Activated naive CD8-positive, alpha-beta T cell treated with anti-CD3 and anti-CD28 coated beads, Interleukin-2, amount 50 U/mL, for 16 hours (primary cell): ENCODE measurements around the gene LRRC4B.
"Not testable (repeated sequence)": the region's sequence is repeated elsewhere in the genome, so short reads cannot be mapped to it uniquely, and the experiment has no call there.

Source experiments
- DNase-seq: peaks from one replicate; pipeline ENCODE4 v3.0.0-alpha.2; 2020; ENCODE audit warnings: low read depth, low spot score

LRRC4B gene

DNA sequence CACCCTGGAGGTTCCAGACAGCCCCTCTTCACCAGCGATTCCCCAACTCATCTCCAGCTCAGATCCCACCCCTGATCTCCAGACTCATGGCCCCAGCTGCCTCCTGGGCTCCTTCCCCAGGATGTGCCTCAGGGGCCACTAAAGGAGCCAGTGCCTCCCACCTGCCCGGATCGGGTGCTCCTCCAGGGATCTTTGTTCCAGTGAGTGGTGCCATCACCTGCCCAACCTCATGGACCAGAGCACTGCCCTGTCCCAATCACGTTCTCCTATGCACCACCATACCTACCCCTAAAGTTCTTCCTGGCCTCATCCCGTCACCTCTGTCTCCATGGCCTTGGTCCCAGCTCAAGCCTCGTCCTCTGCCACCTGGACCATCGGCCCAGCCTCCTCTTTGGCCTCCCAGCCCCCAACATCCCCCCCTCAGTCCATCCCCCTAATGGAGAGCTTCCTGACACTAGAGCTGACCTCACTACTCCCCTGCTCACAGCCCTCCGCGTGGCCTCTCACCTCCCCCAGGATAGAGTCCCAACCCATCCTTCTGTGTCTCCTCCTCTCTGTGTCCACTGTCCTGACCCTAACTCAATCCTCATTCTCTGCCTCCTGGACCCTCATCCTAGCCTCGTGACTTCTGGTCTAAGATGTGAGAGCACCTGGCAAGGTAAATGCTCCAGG, 82.8 kb downstream of the LRRC4B start:
- DNase-seq = no peak

DNA sequence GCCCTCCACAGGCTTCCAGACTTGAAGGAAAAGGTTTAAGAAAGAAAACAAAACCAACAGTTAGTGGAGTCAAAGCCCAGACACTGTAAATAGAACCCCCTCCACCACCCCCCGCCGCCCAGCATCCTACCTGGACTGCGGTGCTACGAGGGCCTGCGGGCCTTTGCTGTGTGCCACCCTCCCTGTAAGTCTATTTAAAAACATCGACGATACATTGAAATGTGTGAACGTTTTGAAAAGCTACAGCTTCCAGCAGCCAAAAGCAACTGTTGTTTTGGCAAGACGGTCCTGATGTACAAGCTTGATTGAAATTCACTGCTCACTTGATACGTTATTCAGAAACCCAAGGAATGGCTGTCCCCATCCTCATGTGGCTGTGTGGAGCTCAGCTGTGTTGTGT, 85.3 kb downstream of the LRRC4B start:
- DNase-seq = no peak

DNA sequence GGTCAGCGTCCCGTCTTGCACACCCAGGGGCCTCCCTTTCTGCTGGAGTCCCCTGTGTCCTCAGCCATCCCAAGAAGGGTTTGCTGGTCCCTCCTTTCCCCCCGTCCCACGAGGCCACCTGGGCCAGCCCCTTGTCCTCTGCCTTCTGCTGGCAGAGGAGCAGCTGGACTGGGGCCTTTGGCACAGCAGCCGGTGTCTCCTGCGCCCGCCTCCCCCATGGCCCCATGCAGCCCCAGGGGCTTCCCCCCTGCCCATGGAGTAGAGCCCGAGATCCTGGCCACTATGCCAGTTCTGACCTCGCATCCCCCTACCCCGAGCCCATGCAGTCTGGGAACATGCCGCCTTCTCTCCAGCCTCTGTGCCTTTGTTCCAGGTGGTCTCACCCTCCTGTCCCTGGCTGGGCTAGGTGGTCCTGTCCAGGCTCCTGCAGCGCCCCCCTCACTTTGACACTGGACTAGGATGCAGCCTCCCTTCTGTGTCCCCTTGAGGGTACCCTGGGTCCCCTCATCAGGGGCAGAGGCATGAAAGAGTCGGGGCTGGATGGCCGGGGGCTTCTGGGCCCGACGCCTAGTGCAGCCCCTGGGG, 85.9 kb downstream of the LRRC4B start:
- DNase-seq = no peak

- DNase-seq = no peak
Measured at GRCh38 chr19:50481351-50482149, 86.7 kb downstream of the LRRC4B start.

DNA sequence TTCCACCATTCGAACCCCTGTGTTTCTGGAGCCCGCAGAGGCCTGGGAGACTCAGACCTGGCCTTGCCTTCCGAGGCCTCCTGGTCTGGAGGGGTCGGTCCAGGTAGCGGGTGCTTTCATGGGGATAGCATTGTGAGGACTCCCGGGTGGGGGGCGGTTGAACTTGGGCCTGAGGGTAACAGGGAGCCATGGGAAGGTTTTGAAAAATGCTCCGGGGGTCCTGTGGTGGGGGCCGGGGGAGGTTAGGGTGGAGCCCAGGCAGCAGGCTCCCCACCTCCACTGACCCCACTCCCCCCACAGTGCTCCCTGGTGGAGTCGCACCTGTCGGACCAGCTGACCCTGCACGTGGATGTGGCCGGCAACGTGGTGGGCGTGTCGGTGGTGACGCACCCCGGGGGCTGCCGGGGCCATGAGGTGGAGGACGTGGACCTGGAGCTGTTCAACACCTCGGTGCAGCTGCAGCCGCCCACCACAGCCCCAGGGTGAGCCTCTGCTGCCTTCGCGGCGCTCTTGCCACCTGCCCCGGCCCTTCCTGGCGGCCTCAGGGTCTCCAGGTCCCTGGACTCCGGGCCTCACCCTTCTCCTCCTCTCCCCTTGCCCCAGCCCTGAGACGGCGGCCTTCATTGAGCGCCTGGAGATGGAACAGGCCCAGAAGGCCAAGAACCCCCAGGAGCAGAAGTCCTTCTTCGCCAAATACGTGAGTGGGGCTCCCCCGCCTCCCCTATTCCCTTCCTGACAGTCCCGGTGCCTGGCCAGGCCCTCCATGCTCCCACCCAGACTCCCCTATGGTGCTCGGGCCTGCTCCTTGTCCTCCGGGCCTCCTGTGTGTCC, 87.7 kb downstream of the LRRC4B start:
- DNase-seq = no peak

DNA sequence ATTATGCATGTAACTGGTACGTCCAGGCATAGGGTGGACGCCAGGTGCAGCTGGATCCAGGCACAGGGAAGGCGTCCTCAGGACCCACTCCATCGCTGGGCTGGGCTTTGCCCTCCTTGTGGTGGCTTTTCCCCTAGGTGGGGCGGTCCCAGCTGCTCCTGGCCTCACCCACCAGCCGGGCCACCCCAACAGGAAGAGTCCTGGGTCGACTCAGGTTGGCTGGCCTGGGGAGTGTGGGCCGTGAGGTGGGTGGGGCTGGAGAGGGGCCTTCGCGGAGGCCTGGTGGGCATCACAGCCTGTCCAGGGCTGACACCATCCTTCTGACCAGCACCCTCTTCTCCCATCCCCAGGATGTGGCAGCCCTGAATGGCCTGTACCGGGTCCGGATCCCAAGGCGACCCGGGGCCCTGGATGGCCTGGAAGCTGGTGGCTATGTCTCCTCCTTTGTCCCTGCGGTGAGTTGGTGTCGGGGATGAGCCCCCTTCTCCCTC, 88.4 kb downstream of the LRRC4B start:
- DNase-seq = no peak

- no peak for DNase-seq
Measured at GRCh38 chr19:50478901-50479715, 89.1 kb downstream of the LRRC4B start.

GRCh38 chr19:50477751-50478515, 90.3 kb downstream of the LRRC4B start:
- no peak for DNase-seq

- no peak for DNase-seq
Measured at GRCh38 chr19:50476907-50477238, 91.4 kb downstream of the LRRC4B start.

- peak; percentile 84 for DNase-seq
Measured at GRCh38 chr19:50476224-50476906, 91.9 kb downstream of the LRRC4B start, which contains the start of the genes EMC10 and GARIN5A. TSS of gene EMC10 (plus strand) at chr19:50476507. CDS start at chr19:50476545, 38 bp downstream. TSS of gene GARIN5A (minus strand) at chr19:50476848. CDS start at chr19:50476388, 460 bp downstream.

- DNase-seq = no peak
Measured at GRCh38 chr19:50475736-50476223, 92.5 kb downstream of the LRRC4B start.

- DNase-seq = no peak
Measured at GRCh38 chr19:50475101-50475568, 93.1 kb downstream of the LRRC4B start.

DNA sequence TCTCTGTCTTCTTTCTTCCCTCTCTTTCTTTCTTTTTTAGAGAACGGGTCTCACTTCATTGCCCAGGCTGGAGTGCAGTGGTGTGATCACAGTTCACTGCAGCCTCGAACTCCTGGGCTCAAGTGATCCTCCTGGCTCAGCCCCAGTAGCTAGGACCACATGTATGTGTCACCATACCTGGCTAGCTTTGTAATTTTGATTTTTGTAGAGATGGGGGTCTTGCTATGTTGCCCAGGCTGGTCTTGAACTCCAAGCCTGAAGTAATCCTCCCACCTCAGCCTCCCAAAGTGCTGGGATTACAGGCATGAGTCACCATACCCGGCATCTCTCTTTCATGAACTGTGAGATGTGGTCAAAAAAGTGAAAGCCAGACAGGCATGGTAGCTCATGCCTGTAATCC, 94.9 kb downstream of the LRRC4B start:
- DNase-seq = not testable (repeated sequence)

- DNase-seq = no peak
Measured at GRCh38 chr19:50468818-50469217, 99.4 kb downstream of the LRRC4B start.

DNA sequence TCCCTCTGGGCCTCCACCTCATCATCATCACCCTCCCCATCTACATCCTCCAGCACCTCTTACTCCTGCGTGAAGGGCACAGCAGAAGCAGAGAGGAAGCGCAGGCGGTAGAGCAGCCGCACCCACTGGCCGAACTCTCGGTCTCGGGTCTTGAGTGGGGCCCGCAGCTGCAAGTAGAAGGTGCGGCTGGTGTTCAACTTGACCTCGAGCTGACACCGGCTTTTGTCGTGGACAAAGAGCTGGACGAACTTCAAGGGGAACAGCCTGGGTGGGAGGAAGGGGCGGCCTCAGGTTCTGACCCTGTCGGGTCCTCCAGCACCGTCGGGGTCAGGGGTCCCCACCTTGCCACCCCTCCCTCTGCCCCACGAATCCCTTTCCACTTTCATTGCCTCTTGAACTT, 100.7 kb downstream of the LRRC4B start:
- DNase-seq = no peak
